HEK293T (cell line): ENCODE measurements around the gene PTPRQ.

Experiments used
- ARNT ChIP-seq: fragments of 450-650 bp; IDR thresholded peaks from 2 replicates; pipeline ENCODE4 v1.6.1; 2017; ENCODE audit warnings: mild to moderate bottlenecking
- CTBP1 ChIP-seq: fragments of 450-650 bp; IDR thresholded peaks from 2 replicates; pipeline ENCODE4 v1.6.1; 2016; ENCODE audit warnings: borderline replicate concordance
- FOXA1 ChIP-seq: fragments of 450-650 bp; IDR thresholded peaks from 2 replicates; pipeline ENCODE4 v1.6.1; 2016; ENCODE audit warnings: mild to moderate bottlenecking
- HDGF ChIP-seq: fragments of 450-650 bp; IDR thresholded peaks from 2 replicates; pipeline ENCODE4 v1.6.1; 2017; ENCODE audit warnings: antibody characterized with exemption, borderline replicate concordance
- NFRKB ChIP-seq: fragments of 450-650 bp; IDR thresholded peaks from 2 replicates; pipeline ENCODE4 v1.6.1; 2016; ENCODE audit warnings: mild to moderate bottlenecking, moderate library complexity
- PKNOX1 ChIP-seq: fragments of 450-650 bp; IDR thresholded peaks from 2 replicates; pipeline ENCODE4 v1.6.1; 2016
- SP1 ChIP-seq: fragments of 450-650 bp; IDR thresholded peaks from 2 replicates; pipeline ENCODE4 v1.6.1; 2017
- TARDBP ChIP-seq: fragments of 450-650 bp; IDR thresholded peaks from 2 replicates; pipeline ENCODE4 v1.6.1; 2016
- ZNF384 ChIP-seq: fragments of 450-650 bp; IDR thresholded peaks from 2 replicates; pipeline ENCODE4 v1.6.1; 2016

GRCh38 chr12:80716696-80717469 is 272.8 kb downstream of the PTPRQ start, which contains the start of gene MYF5:
- TF ChIP-seq SP1 (no peak), FOXA1 (no peak), HDGF (no peak), ZNF384 (no peak), ARNT (no peak), CTBP1 (no peak), NFRKB (no peak), PKNOX1 (no peak), TARDBP (no peak)
